ENCODE data around the gene MPZL2. TPM values are rescaled to one million over a fixed set of nuclear protein-coding genes. Genes with fewer than 3 reads are reported as not detected.

MPZL2 gene
- total RNA-seq, 1 experiment from 2014 or later, result 0.53 TPM

- in situ Hi-C loops (cut with HindIII; ENCODE audit: low pct_unique_long_range_greater_than_20kb, low sequenced_read_pairs), result no loop called here
- no peak for DNase-seq (ENCODE audit: low read depth, low spot score)
These were observed 11.4 kb downstream of the MPZL2 start for GRCh38 chr11:118252688-118253087.

- peak; percentile 39 for DNase-seq (ENCODE audit: low read depth, low spot score)
- in situ Hi-C loops (cut with HindIII; ENCODE audit: low pct_unique_long_range_greater_than_20kb, low sequenced_read_pairs), result no loop called here
These were observed 12.0 kb downstream of the MPZL2 start, which contains the start of gene MPZL3 for GRCh38 chr11:118251858-118252652. Gene MPZL3, minus strand, starts transcription at chr11:118252365. Its CDS starts 71 bp downstream, at chr11:118252294.

GRCh38 chr11:118247041-118247440 lies 17.1 kb downstream of the MPZL2 start:
- in situ Hi-C loops (cut with HindIII; ENCODE audit: low pct_unique_long_range_greater_than_20kb, low sequenced_read_pairs), result no loop called here
- DNase-seq (ENCODE audit: low read depth, low spot score), result no peak

- in situ Hi-C loops (cut with HindIII; ENCODE audit: low pct_unique_long_range_greater_than_20kb, low sequenced_read_pairs), result no loop called here
- no peak for DNase-seq (ENCODE audit: low read depth, low spot score)
These were observed 18.0 kb downstream of the MPZL2 start for GRCh38 chr11:118245936-118246562.

- no peak for DNase-seq (ENCODE audit: low read depth, low spot score)
- in situ Hi-C loops (cut with HindIII; ENCODE audit: low pct_unique_long_range_greater_than_20kb, low sequenced_read_pairs), result no loop called here
These were observed 19.9 kb downstream of the MPZL2 start for GRCh38 chr11:118243993-118244762.

GRCh38 chr11:118243161-118243560 lies 20.9 kb downstream of the MPZL2 start:
- no peak for DNase-seq (ENCODE audit: low read depth, low spot score)
- in situ Hi-C loops (cut with HindIII; ENCODE audit: low pct_unique_long_range_greater_than_20kb, low sequenced_read_pairs), result no loop called here

GRCh38 chr11:118241764-118242098 lies 22.4 kb downstream of the MPZL2 start:
- DNase-seq (ENCODE audit: low read depth, low spot score), result no peak
- in situ Hi-C loops (cut with HindIII; ENCODE audit: low pct_unique_long_range_greater_than_20kb, low sequenced_read_pairs), result no loop called here

- in situ Hi-C loops (cut with HindIII; ENCODE audit: low pct_unique_long_range_greater_than_20kb, low sequenced_read_pairs), result no loop called here
- DNase-seq (ENCODE audit: low read depth, low spot score), result no peak
These were observed 22.9 kb downstream of the MPZL2 start for GRCh38 chr11:118240999-118241763.

- in situ Hi-C loops (cut with HindIII; ENCODE audit: low pct_unique_long_range_greater_than_20kb, low sequenced_read_pairs), result no loop called here
- DNase-seq (ENCODE audit: low read depth, low spot score), result no peak
These were observed 24.4 kb downstream of the MPZL2 start for GRCh38 chr11:118239509-118240205.

- no peak for DNase-seq (ENCODE audit: low read depth, low spot score)
- in situ Hi-C loops (cut with HindIII; ENCODE audit: low pct_unique_long_range_greater_than_20kb, low sequenced_read_pairs), result no loop called here
These were observed 25.2 kb downstream of the MPZL2 start for GRCh38 chr11:118238929-118239328.

- in situ Hi-C loops (cut with HindIII; ENCODE audit: low pct_unique_long_range_greater_than_20kb, low sequenced_read_pairs), result no loop called here
- DNase-seq (ENCODE audit: low read depth, low spot score), result no peak
These were observed 25.7 kb downstream of the MPZL2 start for GRCh38 chr11:118238421-118238820.

GRCh38 chr11:118236170-118236569 lies 27.9 kb downstream of the MPZL2 start:
- no peak for DNase-seq (ENCODE audit: low read depth, low spot score)
- in situ Hi-C loops (cut with HindIII; ENCODE audit: low pct_unique_long_range_greater_than_20kb, low sequenced_read_pairs), result no loop called here

GRCh38 chr11:118234833-118235232 lies 29.3 kb downstream of the MPZL2 start:
- DNase-seq (ENCODE audit: low read depth, low spot score), result no peak
- in situ Hi-C loops (cut with HindIII; ENCODE audit: low pct_unique_long_range_greater_than_20kb, low sequenced_read_pairs), result no loop called here

- DNase-seq (ENCODE audit: low read depth, low spot score), result no peak
- in situ Hi-C loops (cut with HindIII; ENCODE audit: low pct_unique_long_range_greater_than_20kb, low sequenced_read_pairs), result no loop called here
These were observed 30.2 kb downstream of the MPZL2 start for GRCh38 chr11:118233850-118234249.

GRCh38 chr11:118233377-118233776 lies 30.7 kb downstream of the MPZL2 start:
- no peak for DNase-seq (ENCODE audit: low read depth, low spot score)
- in situ Hi-C loops (cut with HindIII; ENCODE audit: low pct_unique_long_range_greater_than_20kb, low sequenced_read_pairs), result no loop called here

- DNase-seq (ENCODE audit: low read depth, low spot score), result no peak
- in situ Hi-C loops (cut with HindIII; ENCODE audit: low pct_unique_long_range_greater_than_20kb, low sequenced_read_pairs), result no loop called here
These were observed 31.4 kb downstream of the MPZL2 start for GRCh38 chr11:118232659-118233058.

GRCh38 chr11:118231461-118231860 lies 32.6 kb downstream of the MPZL2 start:
- DNase-seq (ENCODE audit: low read depth, low spot score), result no peak
- in situ Hi-C loops (cut with HindIII; ENCODE audit: low pct_unique_long_range_greater_than_20kb, low sequenced_read_pairs), result no loop called here
